SK-N-SH treated with all-trans-retinoic acid at 6 μM for 48 hours (cell line): ENCODE results near the gene EFNB1.
A peak's percentile ranks its signal among the peaks of the same experiment; 100 is the strongest.

Source experiments
- ATAC-seq: fragments of 200-7000 bp; cut with Tn5 transposase; 3 replicates; pipeline ENCODE4 v1.9.1; 2020; ENCODE audit warnings: mild to moderate bottlenecking, moderate library complexity
- ARNTL ChIP-seq: fragments of 450-650 bp; formaldehyde crosslinking; IDR thresholded peaks from 2 replicates; pipeline ENCODE4 v1.5.0; 2020; ENCODE audit warnings: low read depth, mild to moderate bottlenecking, moderate library complexity, borderline replicate concordance
- BACH2 ChIP-seq: fragments of 250-450 bp; sonication (Bioruptor Pico); IDR thresholded peaks from 2 replicates; pipeline ENCODE4 v1.9.0; 2021; ENCODE audit warnings: mild to moderate bottlenecking, borderline replicate concordance
- CSDC2 ChIP-seq: fragments of 250-450 bp; sonication (Bioruptor Pico); IDR thresholded peaks from 2 replicates; pipeline ENCODE4 v1.5.0; 2020; ENCODE audit warnings: mild to moderate bottlenecking, moderate library complexity
- GLIS3 ChIP-seq: fragments of 250-450 bp; sonication (Bioruptor Pico); IDR thresholded peaks from 2 replicates; pipeline ENCODE4 v1.5.0; 2020; ENCODE audit warnings: mild to moderate bottlenecking, moderate library complexity
- ISL1 ChIP-seq: fragments of 250-450 bp; sonication (Bioruptor Pico); IDR thresholded peaks from 2 replicates; pipeline ENCODE4 v2.1.2; 2022; ENCODE audit warnings: mild to moderate bottlenecking, moderate library complexity
- OSR1 ChIP-seq: fragments of 250-450 bp; sonication (Bioruptor Pico); IDR thresholded peaks from 2 replicates; pipeline ENCODE4 v1.8.0; 2022; ENCODE audit warnings: moderate library complexity, mild to moderate bottlenecking, inconsistent platforms
- PPARA ChIP-seq: fragments of 250-450 bp; sonication (Bioruptor Pico); IDR thresholded peaks from 2 replicates; pipeline ENCODE4 v1.5.0; 2020; ENCODE audit warnings: mild to moderate bottlenecking, borderline replicate concordance
- TCF4 ChIP-seq: fragments of 250-450 bp; sonication (Bioruptor Pico); IDR thresholded peaks from 2 replicates; pipeline ENCODE4 v1.8.0; 2021; ENCODE audit warnings: mild to moderate bottlenecking, moderate library complexity, borderline replicate concordance
- TOX ChIP-seq: fragments of 250-450 bp; sonication (Bioruptor Pico); IDR thresholded peaks from 2 replicates; pipeline ENCODE4 v1.8.0; 2021; ENCODE audit warnings: mild to moderate bottlenecking, moderate library complexity, borderline replicate concordance
- ZFP30 ChIP-seq: fragments of 450-650 bp; formaldehyde crosslinking; IDR thresholded peaks from 2 replicates; pipeline ENCODE4 v1.5.0; 2022; ENCODE audit warnings: mild to moderate bottlenecking, moderate library complexity
- ZNF565 ChIP-seq: fragments of 450-650 bp; formaldehyde crosslinking; conservative IDR thresholded peaks from 2 replicates; pipeline ENCODE4 v1.5.0; 2020; ENCODE audit warnings: low read depth, mild to moderate bottlenecking, moderate library complexity
- ZNF70 ChIP-seq: fragments of 450-650 bp; formaldehyde crosslinking; IDR thresholded peaks from 2 replicates; pipeline ENCODE4 v1.5.0; 2020; ENCODE audit warnings: mild to moderate bottlenecking, moderate library complexity
- TF ChIP-seq, protein P1 (sequence below): fragments of 250-450 bp; sonication (Bioruptor Pico); IDR thresholded peaks from 2 replicates; pipeline ENCODE4 v1.5.1; 2020; ENCODE audit warnings: low read depth, mild to moderate bottlenecking, moderate library complexity
- TF ChIP-seq, protein P2 (sequence below): fragments of 250-450 bp; sonication (Bioruptor Pico); IDR thresholded peaks from 2 replicates; pipeline ENCODE4 v1.5.1; 2021; ENCODE audit warnings: mild to moderate bottlenecking, moderate library complexity
- TF ChIP-seq, protein P3 (sequence below): fragments of 250-450 bp; sonication (Bioruptor Pico); IDR thresholded peaks from 2 replicates; pipeline ENCODE4 v1.8.0; 2020; ENCODE audit warnings: mild to moderate bottlenecking, moderate library complexity, borderline replicate concordance

Gene EFNB1

DNA sequence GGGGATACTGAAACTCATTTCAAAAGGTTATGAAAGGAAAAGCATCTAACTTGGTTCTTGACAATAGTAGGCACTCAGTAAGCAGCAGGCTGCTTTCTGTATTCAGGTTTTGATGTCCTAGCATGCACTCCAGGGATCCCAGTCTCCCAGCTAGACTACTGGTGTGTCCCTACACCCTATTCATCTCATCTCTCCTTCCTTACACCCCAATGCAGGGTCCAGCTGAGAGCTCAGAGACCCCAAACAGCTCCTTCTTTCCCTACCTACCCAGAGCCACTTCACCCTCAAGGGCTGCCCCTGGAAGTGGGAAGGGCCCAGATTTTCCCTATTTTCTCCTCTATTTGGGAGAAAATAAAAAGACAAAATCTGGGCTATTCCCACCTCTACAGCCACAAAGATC is 1.6 kb upstream of the EFNB1 start:
- no peak for ATAC-seq
- TF ChIP-seq ZFP30 (CRISPR knock-in tag) (no peak), GLIS3 (CRISPR knock-in tag) (no peak), TOX (CRISPR knock-in tag) (no peak), TCF4 (CRISPR knock-in tag) (no peak), BACH2 (CRISPR knock-in tag) (no peak), CSDC2 (CRISPR knock-in tag) (no peak), PPARA (CRISPR knock-in tag) (no peak), ZNF565 (no peak), OSR1 (CRISPR knock-in tag) (no peak)
- TF ChIP-seq, protein P1, sequence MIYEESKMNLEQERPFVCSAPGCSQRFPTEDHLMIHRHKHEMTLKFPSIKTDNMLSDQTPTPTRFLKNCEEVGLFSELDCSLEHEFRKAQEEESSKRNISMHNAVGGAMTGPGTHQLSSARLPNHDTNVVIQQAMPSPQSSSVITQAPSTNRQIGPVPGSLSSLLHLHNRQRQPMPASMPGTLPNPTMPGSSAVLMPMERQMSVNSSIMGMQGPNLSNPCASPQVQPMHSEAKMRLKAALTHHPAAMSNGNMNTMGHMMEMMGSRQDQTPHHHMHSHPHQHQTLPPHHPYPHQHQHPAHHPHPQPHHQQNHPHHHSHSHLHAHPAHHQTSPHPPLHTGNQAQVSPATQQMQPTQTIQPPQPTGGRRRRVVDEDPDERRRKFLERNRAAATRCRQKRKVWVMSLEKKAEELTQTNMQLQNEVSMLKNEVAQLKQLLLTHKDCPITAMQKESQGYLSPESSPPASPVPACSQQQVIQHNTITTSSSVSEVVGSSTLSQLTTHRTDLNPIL (CRISPR knock-in tag), result no peak
- TF ChIP-seq, protein P2, sequence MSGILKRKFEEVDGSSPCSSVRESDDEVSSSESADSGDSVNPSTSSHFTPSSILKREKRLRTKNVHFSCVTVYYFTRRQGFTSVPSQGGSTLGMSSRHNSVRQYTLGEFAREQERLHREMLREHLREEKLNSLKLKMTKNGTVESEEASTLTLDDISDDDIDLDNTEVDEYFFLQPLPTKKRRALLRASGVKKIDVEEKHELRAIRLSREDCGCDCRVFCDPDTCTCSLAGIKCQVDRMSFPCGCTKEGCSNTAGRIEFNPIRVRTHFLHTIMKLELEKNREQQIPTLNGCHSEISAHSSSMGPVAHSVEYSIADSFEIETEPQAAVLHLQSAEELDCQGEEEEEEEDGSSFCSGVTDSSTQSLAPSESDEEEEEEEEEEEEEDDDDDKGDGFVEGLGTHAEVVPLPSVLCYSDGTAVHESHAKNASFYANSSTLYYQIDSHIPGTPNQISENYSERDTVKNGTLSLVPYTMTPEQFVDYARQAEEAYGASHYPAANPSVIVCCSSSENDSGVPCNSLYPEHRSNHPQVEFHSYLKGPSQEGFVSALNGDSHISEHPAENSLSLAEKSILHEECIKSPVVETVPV (CRISPR knock-in tag), result no peak
- TF ChIP-seq, protein P3, sequence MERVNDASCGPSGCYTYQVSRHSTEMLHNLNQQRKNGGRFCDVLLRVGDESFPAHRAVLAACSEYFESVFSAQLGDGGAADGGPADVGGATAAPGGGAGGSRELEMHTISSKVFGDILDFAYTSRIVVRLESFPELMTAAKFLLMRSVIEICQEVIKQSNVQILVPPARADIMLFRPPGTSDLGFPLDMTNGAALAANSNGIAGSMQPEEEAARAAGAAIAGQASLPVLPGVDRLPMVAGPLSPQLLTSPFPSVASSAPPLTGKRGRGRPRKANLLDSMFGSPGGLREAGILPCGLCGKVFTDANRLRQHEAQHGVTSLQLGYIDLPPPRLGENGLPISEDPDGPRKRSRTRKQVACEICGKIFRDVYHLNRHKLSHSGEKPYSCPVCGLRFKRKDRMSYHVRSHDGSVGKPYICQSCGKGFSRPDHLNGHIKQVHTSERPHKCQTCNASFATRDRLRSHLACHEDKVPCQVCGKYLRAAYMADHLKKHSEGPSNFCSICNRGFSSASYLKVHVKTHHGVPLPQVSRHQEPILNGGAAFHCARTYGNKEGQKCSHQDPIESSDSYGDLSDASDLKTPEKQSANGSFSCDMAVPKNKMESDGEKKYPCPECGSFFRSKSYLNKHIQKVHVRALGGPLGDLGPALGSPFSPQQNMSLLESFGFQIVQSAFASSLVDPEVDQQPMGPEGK, result no peak

DNA sequence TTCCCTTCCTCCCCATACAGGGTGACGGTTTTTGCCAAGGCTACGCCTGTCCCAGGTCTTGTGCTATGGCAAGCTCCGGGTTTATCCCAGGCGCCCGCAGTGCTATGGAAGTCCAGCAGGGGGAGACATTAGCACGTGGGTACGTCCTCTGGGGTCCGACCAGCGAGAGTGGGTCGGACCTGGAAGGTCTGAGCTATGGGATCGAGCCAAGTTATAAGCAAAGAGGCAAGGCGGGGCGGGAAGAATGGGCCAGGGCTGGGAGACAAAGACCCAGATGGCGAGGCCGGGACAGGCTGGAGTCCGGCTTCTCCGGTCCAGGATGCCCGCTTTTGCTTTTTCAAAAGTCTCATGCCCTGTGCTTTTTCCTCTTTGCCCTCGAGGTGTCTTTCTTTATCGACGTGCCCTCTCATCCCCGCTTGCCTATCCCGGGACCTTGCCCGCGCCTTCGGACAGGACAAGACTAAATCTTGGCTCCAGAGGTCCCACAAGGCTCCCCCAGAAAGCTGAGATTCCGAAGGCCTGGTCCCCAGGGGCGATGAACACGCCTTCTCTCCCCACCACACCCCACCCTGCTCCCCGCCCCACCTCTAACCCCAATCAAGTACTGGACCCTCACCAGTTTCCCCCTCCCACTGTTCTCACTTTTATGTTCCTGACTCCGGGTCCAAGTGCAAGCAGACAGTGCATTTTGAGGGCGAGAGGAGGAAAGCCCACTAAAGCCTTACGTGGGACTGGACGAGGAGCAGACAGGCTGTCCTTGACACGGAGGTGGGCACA is 785 bp upstream of the EFNB1 start:
- ATAC-seq, result peak; percentile 66

More for the DNA sequence above, 785 bp upstream of the EFNB1 start:
- TF ChIP-seq, protein P1 (CRISPR knock-in tag), result no peak
- TF ChIP-seq, protein P3, result no peak
- TF ChIP-seq ZFP30 (CRISPR knock-in tag), result no peak
- TF ChIP-seq TCF4 (CRISPR knock-in tag), result no peak
- no peak for TF ChIP-seq ZNF565
- no peak for TF ChIP-seq ISL1 (CRISPR knock-in tag)
- TF ChIP-seq ARNTL (CRISPR knock-in tag), result no peak
- no peak for TF ChIP-seq GLIS3 (CRISPR knock-in tag)
- TF ChIP-seq PPARA (CRISPR knock-in tag), result no peak
- TF ChIP-seq, protein P2 (CRISPR knock-in tag), result no peak
- no peak for TF ChIP-seq ZNF70
- TF ChIP-seq, all 23 proteins: peak for 0
